GM18870 (cell line): ENCODE data around the gene NOS1AP.
"Not testable (repeated sequence)": the region's sequence is repeated elsewhere in the genome, so short reads cannot be mapped to it uniquely, and the experiment has no call there.

Source experiments
- ATAC-seq: cut with Tn5 transposase; IDR thresholded peaks from one replicate; pipeline ENCODE4 v1.9.1; 2021; ENCODE audit warnings: moderate library complexity; ENCODE audit not compliant: unreplicated experiment

The NOS1AP gene

GRCh38 chr1:162056043-162056442 lies 13.4 kb upstream of the NOS1AP start:
- ATAC-seq = no peak

GRCh38 chr1:162056579-162056978 lies 12.9 kb upstream of the NOS1AP start:
- no peak for ATAC-seq

GRCh38 chr1:162059721-162060120 lies 9.8 kb upstream of the NOS1AP start:
- no peak for ATAC-seq

GRCh38 chr1:162060314-162060713 lies 9.2 kb upstream of the NOS1AP start:
- ATAC-seq = no peak

- no peak for ATAC-seq
Observed at GRCh38 chr1:162062542-162063015, 6.9 kb upstream of the NOS1AP start.

- ATAC-seq = no peak
Observed at GRCh38 chr1:162065016-162065415, 4.5 kb upstream of the NOS1AP start.

GRCh38 chr1:162066836-162067235 lies 2.7 kb upstream of the NOS1AP start:
- ATAC-seq = not testable (repeated sequence)

- ATAC-seq = no peak
Observed at GRCh38 chr1:162067466-162067865, 2.0 kb upstream of the NOS1AP start.

GRCh38 chr1:162068301-162068700 lies 1.2 kb upstream of the NOS1AP start:
- ATAC-seq = no peak

DNA sequence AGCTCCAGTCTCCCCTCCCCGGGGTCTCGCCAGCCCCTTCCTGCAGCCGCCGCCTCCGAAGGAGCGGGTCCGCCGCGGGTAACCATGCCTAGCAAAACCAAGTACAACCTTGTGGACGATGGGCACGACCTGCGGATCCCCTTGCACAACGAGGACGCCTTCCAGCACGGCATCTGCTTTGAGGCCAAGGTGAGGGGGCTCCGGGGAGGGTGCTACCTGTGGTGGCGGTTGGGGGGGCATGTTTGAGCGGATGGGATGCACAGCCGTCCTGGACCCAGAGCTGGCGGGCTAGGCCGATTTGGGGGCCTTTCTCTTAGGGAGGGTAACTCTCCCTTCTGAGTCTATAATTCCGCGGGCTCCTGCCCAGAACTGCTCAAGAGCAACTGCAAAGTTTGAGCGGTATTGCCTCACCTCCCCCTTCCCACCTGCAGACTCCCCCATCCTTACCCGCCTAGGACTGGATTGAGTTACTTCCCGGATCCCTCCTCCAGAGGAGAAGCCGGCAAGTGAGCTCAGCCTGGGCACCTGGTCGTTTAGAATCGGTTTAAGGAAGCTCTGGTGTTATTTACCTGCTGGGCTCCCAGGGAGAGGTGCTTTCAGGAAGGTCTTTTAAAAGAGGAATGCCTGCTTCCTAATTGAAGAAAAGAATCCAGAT lies 730 bp downstream of the NOS1AP start:
- ATAC-seq = no peak

- ATAC-seq = no peak
Observed at GRCh38 chr1:162070825-162071224, 1.3 kb downstream of the NOS1AP start.

DNA sequence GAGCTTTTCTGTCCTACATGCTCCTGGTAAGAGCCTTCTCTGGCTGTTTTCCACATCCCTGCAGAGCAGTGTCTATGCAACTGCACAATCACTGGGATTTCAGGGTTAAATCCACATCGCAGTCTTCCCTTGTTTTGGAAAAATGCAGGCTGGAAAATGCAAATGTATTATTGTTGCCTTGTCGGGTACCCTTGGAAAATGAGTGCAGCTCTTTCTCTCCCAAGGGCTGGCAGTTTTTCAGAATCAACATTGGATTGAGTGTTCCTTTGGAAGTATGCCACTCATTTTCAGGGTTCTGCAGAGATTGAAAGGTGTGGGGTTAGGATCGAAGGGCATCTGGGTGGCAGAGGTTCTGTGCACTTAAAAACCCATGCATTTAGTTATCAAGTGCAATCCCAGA lies 3.2 kb downstream of the NOS1AP start:
- ATAC-seq = no peak

DNA sequence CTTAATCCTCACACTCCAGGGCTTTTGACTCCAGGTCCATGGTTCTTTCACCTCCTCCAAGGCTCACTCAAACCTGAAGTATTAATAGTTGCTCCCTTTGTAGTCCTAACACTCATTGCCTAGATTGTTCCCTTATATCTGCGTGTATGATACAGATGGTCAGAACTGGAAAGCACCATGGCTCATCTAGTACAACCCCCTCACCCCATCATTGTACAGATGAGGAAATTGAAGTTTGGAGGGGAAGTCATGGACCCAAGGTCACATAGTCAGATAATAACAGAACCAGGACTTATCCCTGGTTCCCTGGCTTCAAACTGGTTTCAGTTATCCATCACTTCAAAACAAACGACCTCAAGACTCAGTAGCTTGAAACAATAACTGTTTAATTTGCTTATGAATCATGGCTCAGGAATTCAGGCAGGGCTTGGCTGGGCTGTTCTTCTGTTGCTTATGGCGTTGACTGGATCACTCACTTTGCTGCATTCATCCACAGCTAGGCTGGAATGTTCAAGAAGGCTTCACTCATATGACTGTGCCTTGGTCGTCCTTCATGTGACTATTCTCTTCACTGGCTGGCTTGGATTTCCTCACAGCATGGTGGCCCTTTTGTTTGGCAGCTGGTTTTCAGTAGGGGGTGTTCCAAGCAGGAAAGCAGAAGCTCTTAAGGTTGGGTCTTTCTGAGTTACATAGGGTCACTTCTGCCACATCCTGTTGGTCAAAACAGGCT lies 5.0 kb downstream of the NOS1AP start:
- no peak for ATAC-seq

GRCh38 chr1:162075862-162076261 lies 6.4 kb downstream of the NOS1AP start:
- no peak for ATAC-seq

DNA sequence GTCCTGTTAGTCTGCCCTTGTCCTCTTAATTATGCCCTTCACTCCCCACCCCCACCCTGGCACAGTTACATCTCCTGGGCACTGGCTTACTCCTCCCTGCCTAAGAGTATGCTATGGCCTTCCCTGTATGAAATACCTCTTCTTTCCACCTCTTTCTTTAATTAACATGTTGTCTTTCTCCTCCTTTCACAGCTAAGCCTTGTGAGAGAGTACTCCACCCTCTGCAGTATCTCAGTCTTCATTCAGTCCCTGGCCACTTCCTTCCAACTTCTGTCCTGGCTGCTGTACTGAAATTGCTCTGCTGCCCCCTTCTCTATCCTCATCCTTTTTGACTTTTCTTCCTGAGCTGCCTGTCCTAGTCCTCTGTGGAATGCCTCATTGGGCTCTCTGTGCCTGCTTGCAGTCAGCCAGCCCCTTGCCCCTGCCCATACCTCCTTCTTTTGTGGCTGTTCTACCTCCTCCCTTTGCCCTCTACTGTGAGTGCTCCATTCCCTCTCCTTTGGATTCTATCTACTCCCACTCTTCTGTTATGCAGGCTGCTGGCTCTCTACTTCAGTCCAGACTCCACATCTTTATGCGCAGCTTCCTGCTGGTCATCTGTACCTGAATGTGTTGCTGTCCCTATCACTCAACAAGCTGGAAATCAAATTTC lies 8.3 kb downstream of the NOS1AP start:
- no peak for ATAC-seq

GRCh38 chr1:162079030-162079429 lies 9.5 kb downstream of the NOS1AP start:
- ATAC-seq = no peak

DNA sequence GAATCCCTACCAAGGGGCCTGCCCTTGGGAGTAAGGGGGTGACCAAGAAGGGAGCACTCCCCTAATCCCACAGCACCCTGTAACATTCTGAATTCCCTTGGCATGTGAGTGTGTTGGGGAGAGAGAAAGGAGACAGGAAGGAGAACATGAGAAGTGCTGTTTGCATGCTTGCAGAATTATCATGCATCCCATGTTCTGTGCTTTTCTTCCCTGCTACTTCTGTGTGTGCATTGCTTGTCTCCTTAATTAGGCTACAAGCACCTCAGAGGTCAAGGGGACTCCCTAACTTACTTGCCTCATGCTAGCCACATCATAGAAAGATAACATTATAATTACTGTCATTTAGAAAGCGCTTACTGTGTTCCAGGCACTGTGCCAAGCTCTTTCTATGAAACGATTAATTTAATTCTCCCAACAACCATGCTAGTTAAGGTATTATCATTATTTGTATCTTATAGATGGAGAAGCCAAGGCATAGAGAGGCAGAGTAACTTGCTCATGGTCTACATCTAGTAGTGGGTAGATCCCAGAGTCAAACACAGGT lies 11.1 kb downstream of the NOS1AP start:
- no peak for ATAC-seq

DNA sequence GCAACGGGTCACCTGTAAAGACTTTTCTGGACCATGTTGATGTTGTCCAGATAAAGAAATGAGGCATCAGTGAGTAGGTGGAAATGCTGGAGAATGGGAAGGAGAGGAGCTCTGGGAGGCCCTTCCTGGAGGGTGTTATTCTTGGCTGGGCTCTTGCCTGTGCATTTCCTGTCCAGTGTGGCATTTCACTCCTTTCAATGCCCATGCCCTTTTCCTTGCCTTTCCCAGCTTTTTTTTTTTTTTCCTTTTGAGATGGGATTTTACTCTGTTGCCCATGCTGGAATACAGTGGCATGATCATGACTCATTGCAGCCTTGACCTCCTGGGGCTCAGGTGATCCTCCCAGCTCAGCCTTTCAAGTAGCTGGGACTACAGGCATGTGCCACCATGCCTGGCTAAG lies 11.8 kb downstream of the NOS1AP start:
- no peak for ATAC-seq

- not testable (repeated sequence) for ATAC-seq
Observed at GRCh38 chr1:162082080-162082479, 12.6 kb downstream of the NOS1AP start.

- ATAC-seq = no peak
Observed at GRCh38 chr1:162083273-162083672, 13.8 kb downstream of the NOS1AP start.

DNA sequence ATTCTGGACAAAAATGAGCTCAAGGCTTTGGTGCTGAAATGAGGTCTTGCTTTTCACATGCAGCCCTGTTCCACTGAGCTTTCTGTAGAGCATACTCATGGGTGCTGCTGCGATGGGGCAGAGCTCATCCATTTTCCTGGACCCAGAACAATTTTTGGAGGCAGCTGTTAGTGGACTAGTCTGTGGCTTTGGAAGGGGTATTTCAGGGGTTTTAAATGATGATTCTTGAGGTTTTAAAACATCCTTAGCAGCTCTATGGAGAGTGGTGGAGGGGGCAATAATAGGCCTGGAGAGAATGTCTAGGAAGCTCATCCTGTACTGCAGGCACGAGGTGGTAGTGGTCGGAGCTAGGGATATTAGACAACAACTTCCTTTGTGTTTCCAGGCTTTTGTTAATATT lies 16.5 kb downstream of the NOS1AP start:
- no peak for ATAC-seq

GRCh38 chr1:162087111-162087510 lies 17.6 kb downstream of the NOS1AP start:
- no peak for ATAC-seq
